Subcutaneous adipose tissue (tissue), 4 donors: ENCODE results near the gene RABEP1. TPM values are rescaled to one million over a fixed set of nuclear protein-coding genes. Genes with fewer than 3 reads are reported as not detected.

Experiments used
- CTCF ChIP-seq: fragments of 450-650 bp; IDR thresholded peaks from one replicate; pipeline ENCODE4 v1.5.1; 2016; ENCODE audit warnings: low read depth, mild to moderate bottlenecking, control low read depth, antibody characterized with exemption, moderate library complexity
- total RNA-seq, 4 donors: library from RNA; depleted of rRNA; stranded (reverse); fragments of >200 nt; gene quantifications; one replicate each; pipeline ENCODE4 v1.1.0, GENCODE V29; 2016

RABEP1 gene
- total RNA-seq, 4 donors from 2014 or later: 59.5 to 72.1 (median 63.3) TPM

- TF ChIP-seq CTCF: no peak
Measured at GRCh38 chr17:5430413-5430999, 148.4 kb downstream of the RABEP1 start.

- no peak for TF ChIP-seq CTCF
Measured at GRCh38 chr17:5431949-5432556, 150.0 kb downstream of the RABEP1 start.

- no peak for TF ChIP-seq CTCF
Measured at GRCh38 chr17:5434984-5435383, 152.9 kb downstream of the RABEP1 start.

Other genes with a start within 250 kb of the RABEP1 start
- gene SLC52A1, start 246.9 kb upstream of the RABEP1 start, total RNA-seq: not detected
- 1 to 10 TPM; 3.2 to 5.9 (median 4.0) TPM for gene ZFP3, start 203.8 kb upstream of the RABEP1 start, total RNA-seq
- gene ZNF232, start 170.4 kb upstream of the RABEP1 start, total RNA-seq: 10 to 100 TPM in 1 of 4 donors, 1 to 10 TPM in 3; 1.5 to 11.9 (median 6.0) TPM
- 1 to 10 TPM in 1 of 4 donors, under 1 TPM in 2, not detected in 1; 0.22 to 5.1 (median 0.51) TPM for gene USP6, start 166.3 kb upstream of the RABEP1 start, total RNA-seq
- 10 to 100 TPM in 3 of 4 donors, 1 to 10 TPM in 1; 5.5 to 17.1 (median 11.0) TPM for gene ZNF594, start 90.4 kb upstream of the RABEP1 start, total RNA-seq
- gene SCIMP, start 47.4 kb upstream of the RABEP1 start, total RNA-seq: 10 to 100 TPM in 1 of 4 donors, 1 to 10 TPM in 3; 1.7 to 17.0 (median 7.6) TPM
- 100 to 1,000 TPM in 1 of 4 donors, 10 to 100 TPM in 3; 58.8 to 104 (median 64.6) TPM for gene NUP88, start 137.4 kb downstream of the RABEP1 start, total RNA-seq
- 10 to 100 TPM; 35.9 to 53.0 (median 40.6) TPM for gene RPAIN, start 137.9 kb downstream of the RABEP1 start, total RNA-seq
- 10 to 100 TPM; 54.4 to 85.3 (median 73.3) TPM for gene C1QBP, start 156.9 kb downstream of the RABEP1 start, total RNA-seq
- gene DHX33, start 186.7 kb downstream of the RABEP1 start, total RNA-seq: 1 to 10 TPM; 7.8 to 9.3 (median 8.2) TPM
- gene DERL2, start 203.9 kb downstream of the RABEP1 start, total RNA-seq: 10 to 100 TPM; 25.8 to 55.9 (median 32.8) TPM
- 10 to 100 TPM in 3 of 4 donors, 1 to 10 TPM in 1; 8.7 to 17.1 (median 12.3) TPM for gene MIS12, start 204.3 kb downstream of the RABEP1 start, total RNA-seq